GM10847 (cell line): ENCODE results near the gene SMC1A.

Experiments
- POLR2A ChIP-seq: IDR thresholded peaks from 2 replicates; pipeline ENCODE4 v1.6.1; 2011; ENCODE audit not compliant: insufficient read length; ENCODE audit errors: extremely low read depth

Gene SMC1A

DNA sequence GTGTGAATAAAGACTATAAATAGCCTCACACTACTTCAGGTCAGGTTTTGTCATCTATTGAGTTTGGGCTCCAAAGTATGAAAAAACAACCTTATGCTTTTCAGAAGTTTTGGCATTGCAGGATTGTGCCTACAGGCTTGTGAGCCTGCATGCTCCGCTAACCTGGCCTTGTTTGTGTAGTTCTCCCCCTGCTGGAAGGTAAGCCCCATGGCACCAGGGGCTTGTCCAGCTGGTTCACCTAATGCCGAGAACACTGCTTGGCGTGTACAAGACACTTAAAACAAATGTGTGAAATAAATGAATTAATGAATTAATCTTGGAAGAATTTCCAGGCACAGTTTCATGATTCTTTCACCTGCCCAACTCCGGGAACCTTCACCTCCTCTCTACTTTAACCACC is 13.5 kb upstream of the SMC1A start:
- TF ChIP-seq POLR2A = no peak

DNA sequence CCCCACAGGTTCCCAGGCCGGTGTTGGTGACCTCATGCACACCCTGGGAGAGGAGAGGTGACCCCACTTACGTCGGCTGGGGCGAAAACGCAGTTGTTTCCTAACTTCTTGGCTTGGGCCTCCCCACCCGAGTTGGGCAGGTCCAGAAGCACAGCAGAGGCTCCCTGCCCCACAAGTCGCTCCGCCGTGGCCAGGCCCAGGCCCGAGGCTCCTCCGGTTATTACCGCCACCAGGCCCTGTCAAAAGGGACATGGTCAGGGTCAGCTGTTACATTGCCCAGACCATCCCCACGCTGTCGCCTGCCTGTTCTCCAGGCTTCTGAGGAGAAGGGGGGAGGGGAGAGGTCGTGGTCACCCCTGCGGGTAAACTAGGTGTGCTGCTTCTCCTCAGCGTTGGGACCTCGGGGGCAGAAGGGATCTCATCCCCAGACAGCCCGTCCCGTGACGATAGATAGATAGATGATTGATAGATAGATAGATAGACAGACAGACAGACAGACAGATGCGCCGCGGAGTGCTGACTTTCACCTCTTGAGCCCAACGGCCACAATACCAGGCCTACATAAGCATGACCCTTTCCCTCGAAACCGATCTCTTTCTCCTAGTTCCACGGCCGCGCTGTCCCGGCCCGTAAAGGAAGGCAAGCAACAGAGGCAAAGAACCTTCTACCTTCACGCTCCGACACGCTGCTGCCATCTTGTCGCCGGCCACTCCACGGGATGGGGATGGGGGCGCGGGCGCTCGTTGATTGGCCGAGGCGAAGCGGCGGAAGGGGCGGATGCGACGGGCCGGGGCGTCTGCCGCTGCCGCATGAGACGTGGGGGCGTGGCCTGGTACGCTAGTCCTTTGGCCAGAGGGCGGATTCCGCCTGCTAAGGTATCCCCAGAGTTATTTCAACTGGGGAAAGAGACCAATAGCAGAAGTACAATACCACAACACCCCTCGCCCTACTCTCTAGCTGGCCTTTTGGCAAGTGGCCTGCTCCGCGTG is 11.5 kb upstream of the SMC1A start, which contains the start of gene HSD17B10:
Gene HSD17B10 (minus strand): TSS at position 720 of the 989 bp plus-strand sequence. CDS start 25 bp downstream, at position 695.
- peak; percentile 26 for TF ChIP-seq POLR2A

DNA sequence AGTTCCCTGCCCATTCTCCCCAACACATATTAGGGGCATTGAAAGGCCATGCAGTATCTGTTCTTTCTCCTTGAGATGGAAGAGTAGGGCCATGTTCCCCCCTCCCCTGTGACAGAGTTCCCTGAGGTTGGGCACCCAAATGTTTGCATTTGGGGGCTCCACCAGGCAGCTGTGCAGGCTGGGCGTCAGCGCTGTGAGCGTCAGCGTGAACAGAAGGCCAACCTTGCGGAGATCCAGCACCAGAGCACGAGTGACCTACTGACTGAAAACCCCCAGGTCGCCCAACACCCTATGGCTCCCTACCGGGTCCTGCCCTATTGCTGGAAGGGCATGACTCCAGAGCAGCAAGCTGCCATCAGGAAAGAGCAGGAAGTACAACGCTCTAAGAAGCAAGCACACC is 7.8 kb upstream of the SMC1A start:
- TF ChIP-seq POLR2A = no peak

DNA sequence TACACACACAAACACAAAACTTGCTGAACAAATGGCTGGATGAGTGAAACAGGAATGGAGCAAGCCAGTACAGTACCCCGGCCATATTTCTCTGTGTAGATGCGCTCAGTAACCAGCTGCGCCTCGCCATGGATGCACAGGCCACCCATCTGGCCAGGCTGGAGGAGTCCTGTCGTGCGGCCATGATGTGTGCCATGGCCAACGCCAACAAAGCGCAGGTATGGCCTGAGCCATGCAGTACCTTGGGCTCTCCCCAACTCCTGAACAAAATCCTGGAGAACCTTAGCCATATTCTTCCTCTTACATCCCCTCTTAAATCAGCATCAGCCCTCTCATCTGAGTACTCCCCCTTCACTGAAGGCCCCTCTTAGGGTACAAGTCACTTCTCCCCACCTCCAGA is 7.3 kb upstream of the SMC1A start:
- no peak for TF ChIP-seq POLR2A

DNA sequence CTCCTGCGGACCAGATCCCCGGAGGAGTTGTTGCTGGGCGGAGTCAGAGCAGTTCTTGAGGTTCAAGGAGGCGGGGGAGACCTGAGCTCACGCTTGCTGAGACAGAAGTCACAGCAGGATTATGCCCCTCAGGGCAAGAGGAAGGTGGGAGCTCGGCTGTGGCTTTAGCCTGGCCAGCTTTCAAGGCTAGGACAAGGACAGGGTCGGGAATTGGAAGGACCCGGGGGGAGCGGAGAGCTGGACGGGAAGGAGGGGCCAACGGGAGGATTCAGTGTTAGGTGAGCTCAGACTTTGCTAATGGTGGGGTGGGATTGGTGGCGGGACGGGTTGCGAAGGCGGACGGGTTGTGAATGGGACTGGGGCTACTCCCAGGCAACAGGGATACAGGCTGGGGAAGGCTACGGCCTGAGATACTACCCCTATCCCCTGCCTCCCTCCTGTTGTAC is 430 bp upstream of the SMC1A start, which contains the start of gene RIBC1:
Gene RIBC1 (plus strand): TSS at position 13 of the 446 bp plus-strand sequence. CDS start 3,404 bp downstream, outside the sequence.
- TF ChIP-seq POLR2A = no peak

DNA sequence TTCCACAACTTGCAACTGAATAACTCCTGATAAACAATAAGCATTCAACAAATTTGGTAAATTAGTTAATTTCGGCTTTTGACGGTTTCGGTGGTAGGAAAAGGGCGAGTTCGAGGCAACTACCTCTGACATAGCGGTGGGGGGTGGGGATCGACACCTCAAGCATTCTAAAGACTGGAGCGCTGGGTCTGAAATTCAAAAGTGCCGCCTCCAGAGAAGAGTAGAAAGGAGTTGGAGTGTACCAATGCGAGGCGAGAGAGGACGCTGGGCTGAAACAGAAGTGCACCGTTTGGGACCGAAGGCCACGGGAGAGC is 725 bp downstream of the SMC1A start:
- TF ChIP-seq POLR2A = no peak

DNA sequence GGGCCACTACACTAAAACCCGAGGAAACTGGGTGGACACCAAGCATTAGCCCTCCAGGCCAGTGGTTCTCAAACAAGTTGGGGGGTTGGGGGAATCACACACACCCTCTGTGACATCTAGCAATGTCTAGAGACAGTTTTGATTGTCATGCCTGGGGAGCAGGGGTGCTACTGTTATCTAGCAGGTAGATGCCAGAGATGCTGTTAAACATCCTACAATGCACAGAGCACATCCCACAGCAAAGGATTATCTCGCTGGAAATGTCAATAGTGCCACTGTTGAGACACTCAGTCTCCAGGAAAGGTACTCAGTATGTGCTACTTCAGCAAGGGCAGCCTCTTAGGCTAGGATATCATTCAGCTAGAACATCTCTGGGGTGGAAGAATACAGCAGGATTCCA is 1.3 kb downstream of the SMC1A start:
- TF ChIP-seq POLR2A = no peak

DNA sequence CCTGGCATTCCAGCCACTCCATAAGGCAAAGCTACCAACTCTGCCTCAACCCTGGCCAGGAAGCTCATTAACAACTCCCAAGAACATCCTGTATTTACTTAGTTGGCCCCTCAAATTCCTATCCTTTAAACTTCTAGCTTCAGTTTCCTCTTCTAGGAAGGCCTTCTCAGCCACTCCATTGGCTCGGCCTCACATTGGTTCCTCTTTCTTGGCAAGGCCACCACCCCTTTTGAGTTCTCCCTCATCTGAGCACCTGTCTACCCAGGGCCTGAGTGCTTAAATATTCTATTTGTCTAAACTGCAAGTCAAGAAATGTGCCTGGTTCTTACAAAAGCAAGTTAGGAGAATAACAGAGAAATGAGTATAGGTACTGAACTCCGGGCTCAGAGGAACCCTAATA is 10.0 kb downstream of the SMC1A start:
- TF ChIP-seq POLR2A = no peak

DNA sequence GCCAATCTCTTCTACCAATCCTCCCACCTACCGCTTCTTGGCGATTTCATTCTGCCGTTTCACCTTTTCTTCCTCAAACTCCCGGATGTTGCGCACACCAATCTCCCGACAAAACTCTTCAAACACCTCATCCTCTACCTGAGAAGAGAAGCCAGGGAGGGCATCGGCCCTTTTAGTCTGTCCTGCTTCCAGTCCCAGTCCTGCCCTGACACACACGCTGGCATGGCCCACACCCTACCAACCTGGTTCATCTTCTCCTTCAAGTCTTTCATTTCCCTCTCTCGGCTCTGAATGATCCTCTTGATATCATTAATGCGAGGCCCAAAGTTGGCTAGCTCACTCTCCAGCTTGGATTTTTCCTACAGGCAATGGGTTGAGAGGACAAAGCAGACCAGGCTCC is 18.9 kb downstream of the SMC1A start:
- TF ChIP-seq POLR2A = no peak

DNA sequence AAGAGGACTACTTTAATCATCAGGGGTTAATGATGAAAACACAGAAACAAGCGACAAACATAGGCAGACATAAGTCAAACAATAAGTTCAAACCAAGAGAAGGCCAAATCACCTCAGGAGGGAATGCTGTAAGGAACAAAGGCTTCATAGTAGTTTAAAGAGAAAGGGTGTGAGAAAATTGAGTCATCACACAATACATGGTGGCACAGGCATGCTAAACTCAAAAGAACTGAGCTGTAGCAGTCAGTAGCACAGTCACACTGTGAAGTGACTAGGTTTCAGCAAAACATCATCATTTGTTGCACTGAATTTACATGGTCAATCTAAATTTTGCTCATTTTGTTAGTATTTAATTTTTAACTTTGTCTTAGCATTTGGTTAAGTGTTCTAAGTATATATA is 24.2 kb downstream of the SMC1A start:
- no peak for TF ChIP-seq POLR2A

DNA sequence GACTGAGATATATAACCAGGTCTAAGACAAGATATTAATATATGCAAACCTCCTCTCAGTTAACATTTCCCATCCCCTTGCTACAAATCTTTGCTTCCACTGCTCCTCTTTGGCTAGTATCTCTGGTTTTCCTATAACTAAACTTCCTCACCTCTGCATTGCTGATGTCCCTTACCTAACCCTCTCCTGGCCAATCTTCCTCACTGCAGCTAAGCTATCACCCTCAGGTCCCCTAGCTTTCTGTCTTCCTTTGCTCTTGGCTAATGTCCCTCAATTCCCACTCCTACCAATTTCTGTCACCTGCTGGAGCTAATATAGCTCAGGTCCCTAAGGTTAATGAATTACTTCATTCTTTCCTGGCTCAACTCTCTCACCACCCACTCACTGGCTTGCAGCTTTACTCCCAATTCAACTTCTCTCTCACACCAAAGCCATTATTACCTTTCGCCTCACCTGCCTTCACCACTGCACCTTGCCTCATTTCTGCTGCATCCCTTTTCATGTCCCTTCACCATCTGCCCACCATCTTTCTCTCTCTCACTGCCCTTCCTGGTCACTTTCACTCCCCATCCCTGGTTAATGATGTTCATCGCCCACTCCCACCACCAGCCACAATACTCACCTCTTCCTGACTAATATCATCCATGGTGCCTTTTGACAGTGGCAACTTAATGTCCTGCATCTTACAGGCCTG is 26.7 kb downstream of the SMC1A start:
- TF ChIP-seq POLR2A = no peak

DNA sequence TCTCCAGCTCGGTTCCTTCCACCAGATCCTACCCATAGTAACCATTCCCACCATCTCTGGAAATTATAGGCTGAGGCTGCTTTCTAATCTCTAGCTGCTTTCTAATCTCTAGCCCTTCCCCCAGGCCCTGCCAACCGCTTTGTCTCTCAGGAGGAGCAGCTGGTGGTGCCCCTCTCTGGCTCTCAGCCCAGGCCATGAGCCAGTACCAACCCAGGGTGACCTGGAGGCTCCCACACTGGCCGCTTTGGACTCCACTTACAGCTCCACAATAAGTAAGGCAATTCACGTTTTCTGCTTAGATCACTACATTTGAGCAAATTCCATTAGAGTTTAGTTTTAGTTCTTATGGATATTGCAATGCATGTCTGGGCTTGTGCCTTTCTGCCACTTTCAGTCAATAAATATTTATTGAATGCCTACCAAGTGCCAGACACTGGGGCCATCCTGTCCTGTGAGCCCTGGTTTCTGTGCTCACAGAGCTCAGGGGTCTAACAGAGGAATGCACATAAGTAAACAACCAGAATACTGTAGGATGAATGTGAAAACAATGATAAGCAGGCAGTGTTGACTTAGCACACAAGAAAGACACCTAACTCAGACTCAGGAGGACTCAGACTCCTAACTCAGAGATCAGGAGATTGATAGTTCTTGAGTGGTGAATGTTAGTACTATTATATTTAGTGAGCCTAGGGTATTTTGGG is 38.9 kb downstream of the SMC1A start:
- TF ChIP-seq POLR2A = no peak

DNA sequence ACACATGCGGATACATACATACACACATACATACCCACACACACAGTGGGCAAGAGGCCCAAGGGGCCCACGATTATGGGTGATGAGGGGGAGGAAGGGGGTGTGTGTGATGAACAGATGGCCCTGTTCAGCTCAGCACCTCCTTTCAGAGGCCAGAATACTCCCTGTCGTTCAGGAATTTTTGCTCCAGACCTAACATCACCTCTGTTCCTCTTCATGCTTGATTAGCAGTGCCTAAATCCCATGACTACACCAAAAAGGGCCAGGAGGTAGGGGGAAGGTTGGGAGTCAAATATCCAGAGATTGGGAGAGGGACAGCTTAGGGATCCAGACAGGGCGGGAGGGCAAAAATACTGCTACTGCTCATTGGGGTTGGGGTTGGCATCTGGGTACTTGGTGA is 42.7 kb downstream of the SMC1A start:
- no peak for TF ChIP-seq POLR2A

DNA sequence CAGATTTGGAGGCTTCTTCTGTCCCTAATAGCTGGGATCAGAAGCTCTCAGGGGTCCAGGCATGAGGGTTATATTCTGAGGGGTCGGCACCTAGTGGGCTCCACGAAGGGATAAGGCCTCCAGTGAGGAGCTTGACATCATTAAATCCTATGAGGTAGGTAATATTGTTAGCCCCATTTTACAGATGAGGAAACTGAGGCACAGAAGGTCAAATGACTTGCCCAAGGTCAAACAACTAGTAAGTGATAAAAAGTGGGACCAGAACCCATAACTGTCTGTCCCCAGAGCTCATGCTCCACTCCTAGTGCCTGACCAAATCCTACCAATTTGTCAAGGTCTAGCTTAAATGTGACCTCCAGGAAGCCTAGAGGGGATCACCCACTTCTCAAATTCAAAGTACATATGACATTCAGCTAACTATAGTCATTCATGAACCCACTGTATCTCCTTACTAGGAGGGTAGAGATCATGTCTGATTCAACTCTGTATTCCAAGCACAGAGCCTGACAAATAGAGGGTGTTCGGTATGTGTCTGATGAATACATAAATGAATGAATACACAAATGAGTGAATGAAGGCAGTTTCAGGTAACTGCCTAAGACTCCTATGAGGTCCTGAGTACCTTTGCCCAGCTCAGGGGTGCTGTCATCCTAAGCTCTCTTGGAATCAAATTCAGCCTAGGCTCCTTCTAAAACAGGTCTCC is 43.3 kb downstream of the SMC1A start:
- no peak for TF ChIP-seq POLR2A

DNA sequence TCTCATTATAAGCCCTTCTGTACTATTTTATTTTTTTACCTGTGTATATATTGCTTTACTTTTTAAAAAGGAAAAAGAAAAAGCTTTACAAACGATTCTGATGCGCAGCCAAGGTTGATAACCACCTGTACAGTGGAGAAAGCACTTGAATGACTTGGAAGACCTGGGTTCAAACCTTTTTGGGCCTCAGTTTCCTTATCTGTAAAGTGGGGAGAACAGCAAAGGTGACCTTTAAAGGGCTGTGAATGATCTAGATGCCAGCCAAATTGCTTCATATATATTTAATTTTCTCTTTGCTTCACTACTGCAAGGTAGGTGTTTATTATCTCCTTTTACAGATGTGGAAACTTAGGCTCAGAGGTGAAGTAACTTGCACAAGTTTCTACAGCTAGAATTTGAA is 45.0 kb downstream of the SMC1A start:
- TF ChIP-seq POLR2A = no peak
